CD4-positive, alpha-beta T cell (primary cell): ENCODE data around the gene CDC14A. TPM values are rescaled to one million over a fixed set of nuclear protein-coding genes. Genes with fewer than 3 reads are reported as not detected.

Source experiments
- ATAC-seq: fragments of 200-7000 bp; cut with Tn5 transposase; one replicate; pipeline ENCODE4 v1.10.0; 2022; ENCODE audit warnings: mild to moderate bottlenecking; ENCODE audit not compliant: poor library complexity
- CTCF ChIA-PET: fragments of 350-600 bp; sonication (Branson Sonifier 250); formaldehyde crosslinking; loops from one replicate; lab custom pipeline; 2021; ENCODE audit warnings: antibody characterized with exemption, inconsistent platforms; lab: Charles Lee
- POLR2A ChIA-PET: fragments of 350-600 bp; sonication (Branson Sonifier 250); formaldehyde crosslinking; loops from one replicate; lab custom pipeline; 2021; ENCODE audit warnings: antibody characterized with exemption, inconsistent platforms; lab: Charles Lee
- DNase-seq, 14 experiments: peaks; one replicate each; pipeline ENCODE4 v3.0.0-alpha.2; 2013 to 2020; ENCODE audit warnings: mixed read lengths in 2 of 14
- H3K27ac ChIP-seq, 2 donors: one replicate each; pipeline versions ENCODE4 v1.5.1 to v1.7.0; 2013; ENCODE audit warnings: low read length in 2 of 2, low read depth in 1 of 2, mild to moderate bottlenecking in 1 of 2
- H3K27me3 ChIP-seq, 2 experiments: 1 replicate in 1 of 2; 2 replicates in 1 of 2; pipeline versions ENCODE4 v1.6.1 to v1.7.0; 2013; ENCODE audit warnings: low read length in 2 of 2, control low read depth in 1 of 2, mild to moderate bottlenecking in 1 of 2, moderate library complexity in 1 of 2; ENCODE audit not compliant: insufficient read depth in 2 of 2, control insufficient read depth in 1 of 2
- H3K36me3 ChIP-seq: one replicate; pipeline ENCODE4 v1.6.1; 2013; ENCODE audit warnings: low read length, control low read depth; ENCODE audit not compliant: insufficient read depth
- H3K4me1 ChIP-seq: one replicate; pipeline ENCODE4 v1.6.1; 2013; ENCODE audit warnings: low read length, control low read depth; ENCODE audit not compliant: insufficient read depth
- H3K4me3 ChIP-seq: one replicate; pipeline ENCODE4 v1.5.1; 2013; ENCODE audit warnings: mild to moderate bottlenecking, low read length, moderate library complexity
- H3K9me3 ChIP-seq, 2 experiments: 1 replicate in 1 of 2; 2 replicates in 1 of 2; pipeline versions ENCODE4 v1.6.1 to v1.7.0; 2013; ENCODE audit warnings: low read length in 2 of 2, mild to moderate bottlenecking in 2 of 2, control low read depth in 1 of 2, moderate library complexity in 1 of 2; ENCODE audit not compliant: control insufficient read depth in 1 of 2, insufficient read depth in 1 of 2
- H3K27ac Mint-ChIP-seq: one replicate; pipeline ENCODE4 v1.8.0; 2020; ENCODE audit warnings: mixed read lengths
- H3K27me3 Mint-ChIP-seq: one replicate; pipeline ENCODE4 v1.8.0; 2021; ENCODE audit warnings: mixed read lengths
- H3K36me3 Mint-ChIP-seq: one replicate; pipeline ENCODE4 v1.8.0; 2021; ENCODE audit warnings: low read depth, mixed read lengths
- H3K4me1 Mint-ChIP-seq: one replicate; pipeline ENCODE4 v1.8.0; 2021; ENCODE audit warnings: low read depth, mixed read lengths
- H3K4me3 Mint-ChIP-seq: one replicate; pipeline ENCODE4 v1.8.0; 2020; ENCODE audit warnings: mild to moderate bottlenecking, mixed read lengths
- H3K9me3 Mint-ChIP-seq: one replicate; pipeline ENCODE4 v1.8.0; 2020; ENCODE audit warnings: mixed read lengths
- intact Hi-C, 2 experiments: fragments of 100-400 bp; cut with DNase I in 1 of 2; cut with micrococcal nuclease in 1 of 2; formaldehyde crosslinking; loops; one replicate each; pipeline versions ENCODE4 v1.15.1 to v1.9.0; 2023 to 2025; cut with DNase I, micrococcal nuclease
- total RNA-seq, 174 experiments: library from RNA in 2 of 174; stranded (reverse) in 2 of 174; gene quantifications; one replicate each; pipeline ENCODE4 v1.2.3 and lab custom pipeline; 2021 to 2026
- TF ChIP-seq, protein P1 (sequence below): fragments of 200-600 bp; IDR thresholded peaks from one replicate; pipeline ENCODE4 v1.8.0; 2022; ENCODE audit warnings: antibody characterized with exemption, mild to moderate bottlenecking

The CDC14A gene
- total RNA-seq, 2 experiments from 2014 or later, result 174 to 182 TPM

DNA sequence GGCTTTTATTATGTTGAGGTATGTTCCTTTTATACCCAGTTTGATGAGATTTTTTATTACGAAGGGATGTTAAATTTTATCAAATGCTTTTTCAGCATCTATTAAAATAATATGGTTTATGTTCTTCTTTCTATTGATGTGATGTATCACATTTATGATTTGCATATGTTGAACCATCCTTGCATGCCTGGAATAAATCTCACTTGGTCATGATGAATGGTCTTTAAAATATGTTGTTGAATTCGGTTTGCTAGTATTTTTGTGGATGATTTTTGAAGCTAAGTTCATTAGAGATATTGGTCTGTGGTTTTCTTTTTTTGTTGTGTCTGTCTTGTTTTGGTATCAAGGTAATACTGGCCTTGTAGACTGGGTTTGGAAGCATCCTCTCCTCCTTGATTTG, 199.7 kb downstream of the CDC14A start:
- Histone ChIP-seq H3K4me1 (no peaks in the 10 kb centered on the region), H3K4me3 (no peak overlapping the region), H3K27me3 (no peaks in the 10 kb centered on the region), H3K27ac (no peak overlapping the region), H3K9me3 (peaks cover 8 to 42% of the 10 kb centered on the region in 2 experiments), H3K36me3 (no peaks in the 10 kb centered on the region)
- ChIA-PET POLR2A (no interaction called here), CTCF (no interaction called here)
- H3K4me3 Mint-ChIP-seq, result no peak overlapping the region
- intact Hi-C loops, result no loop called here
- H3K9me3 Mint-ChIP-seq, result peaks cover 29% of the 10 kb centered on the region
- no peak overlapping the region for H3K27ac Mint-ChIP-seq
- no peak for ATAC-seq
- no peak for DNase-seq
- peaks cover 14% of the 10 kb centered on the region for H3K27me3 Mint-ChIP-seq
- H3K36me3 Mint-ChIP-seq, result peaks cover 26% of the 10 kb centered on the region
- H3K4me1 Mint-ChIP-seq, result no peaks in the 10 kb centered on the region
- TF ChIP-seq, protein P1, sequence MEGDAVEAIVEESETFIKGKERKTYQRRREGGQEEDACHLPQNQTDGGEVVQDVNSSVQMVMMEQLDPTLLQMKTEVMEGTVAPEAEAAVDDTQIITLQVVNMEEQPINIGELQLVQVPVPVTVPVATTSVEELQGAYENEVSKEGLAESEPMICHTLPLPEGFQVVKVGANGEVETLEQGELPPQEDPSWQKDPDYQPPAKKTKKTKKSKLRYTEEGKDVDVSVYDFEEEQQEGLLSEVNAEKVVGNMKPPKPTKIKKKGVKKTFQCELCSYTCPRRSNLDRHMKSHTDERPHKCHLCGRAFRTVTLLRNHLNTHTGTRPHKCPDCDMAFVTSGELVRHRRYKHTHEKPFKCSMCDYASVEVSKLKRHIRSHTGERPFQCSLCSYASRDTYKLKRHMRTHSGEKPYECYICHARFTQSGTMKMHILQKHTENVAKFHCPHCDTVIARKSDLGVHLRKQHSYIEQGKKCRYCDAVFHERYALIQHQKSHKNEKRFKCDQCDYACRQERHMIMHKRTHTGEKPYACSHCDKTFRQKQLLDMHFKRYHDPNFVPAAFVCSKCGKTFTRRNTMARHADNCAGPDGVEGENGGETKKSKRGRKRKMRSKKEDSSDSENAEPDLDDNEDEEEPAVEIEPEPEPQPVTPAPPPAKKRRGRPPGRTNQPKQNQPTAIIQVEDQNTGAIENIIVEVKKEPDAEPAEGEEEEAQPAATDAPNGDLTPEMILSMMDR, result no peak

DNA sequence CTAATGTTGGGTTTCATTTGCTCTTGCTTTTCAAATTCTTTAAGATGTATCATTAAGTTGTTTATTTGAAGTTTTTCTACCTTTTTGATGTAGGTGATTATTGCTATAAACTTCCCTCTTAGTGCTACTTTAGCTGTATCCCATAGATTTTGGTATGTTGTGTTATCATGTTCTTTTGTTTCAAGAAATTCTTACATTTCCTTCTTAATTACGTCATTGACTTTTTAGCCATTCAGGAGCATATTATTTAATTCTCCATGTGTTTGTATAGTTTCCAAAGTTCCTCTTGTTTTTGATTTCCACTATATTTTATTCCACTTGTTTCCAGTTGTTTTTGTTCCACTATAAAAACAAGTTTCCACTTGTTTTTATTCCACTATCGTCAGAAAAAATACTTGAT, 200.6 kb downstream of the CDC14A start:
- intact Hi-C loops, result no loop called here
- H3K4me1 ChIP-seq, result no peaks in the 10 kb centered on the region
- Mint-ChIP-seq H3K4me3 (no peak overlapping the region), H3K27me3 (peaks cover 18% of the 10 kb centered on the region), H3K9me3 (peaks cover 35% of the 10 kb centered on the region), H3K36me3 (peaks cover 26% of the 10 kb centered on the region), H3K4me1 (no peaks in the 10 kb centered on the region), H3K27ac (no peak overlapping the region)
- no peaks in the 10 kb centered on the region for H3K27me3 ChIP-seq
- H3K36me3 ChIP-seq, result no peaks in the 10 kb centered on the region
- peaks cover 12 to 45% of the 10 kb centered on the region in 2 experiments for H3K9me3 ChIP-seq
- ATAC-seq, result no peak
- no peak overlapping the region for H3K4me3 ChIP-seq
- no peak overlapping the region for H3K27ac ChIP-seq
- POLR2A ChIA-PET, result no interaction called here
- TF ChIP-seq, protein P1, result no peak
- CTCF ChIA-PET, result interaction anchor here (0.7 kb wide), 1 partner anchor 311 kb away, joined by 3 read pairs; no protein-coding TSS in a partner anchor
- no peak for DNase-seq

DNA sequence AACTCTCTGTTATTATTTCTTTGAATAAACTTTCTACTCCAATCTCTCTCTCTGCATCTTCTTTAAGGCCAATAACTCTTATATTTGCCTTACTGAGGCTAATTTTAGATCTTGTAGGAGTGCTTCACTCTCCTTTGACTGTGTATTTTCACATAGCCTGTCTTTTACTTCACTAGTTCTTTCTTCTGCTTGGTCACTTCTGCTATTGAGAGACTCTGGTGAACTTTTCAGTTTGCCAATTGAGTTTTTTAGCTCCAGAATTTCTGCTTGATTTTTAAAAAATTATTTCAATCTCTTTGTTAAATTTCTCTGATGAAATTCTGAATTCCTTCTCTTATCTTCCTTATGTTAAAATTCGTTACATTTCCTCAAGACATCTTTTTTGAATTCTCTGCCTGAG, 203.9 kb downstream of the CDC14A start:
- POLR2A ChIA-PET, result no interaction called here
- Mint-ChIP-seq H3K27ac (no peak overlapping the region), H3K4me1 (no peaks in the 10 kb centered on the region)

More for the DNA sequence above, 203.9 kb downstream of the CDC14A start:
- Mint-ChIP-seq H3K36me3 (peaks cover 26% of the 10 kb centered on the region), H3K4me3 (no peak overlapping the region), H3K27me3 (peaks cover 6% of the 10 kb centered on the region), H3K9me3 (peaks cover 35% of the 10 kb centered on the region)
- Histone ChIP-seq H3K27ac (no peak overlapping the region), H3K4me1 (no peaks in the 10 kb centered on the region), H3K4me3 (no peak overlapping the region), H3K9me3 (peaks cover 9 to 45% of the 10 kb centered on the region in 2 experiments), H3K27me3 (no peaks in the 10 kb centered on the region), H3K36me3 (no peaks in the 10 kb centered on the region)
- CTCF ChIA-PET, result no interaction called here
- DNase-seq (no peak), ATAC-seq (no peak)
- TF ChIP-seq, protein P1, result no peak
- intact Hi-C loops, result no loop called here
